Activated gamma-delta T cell treated with Interleukin-2 at 50 U/mL for 16 hours (primary cell): Measurements from ENCODE around the gene SLC29A4.

Experiments
- DNase-seq: peaks from one replicate; pipeline ENCODE4 v3.0.0-alpha.2; 2020

SLC29A4 gene

DNA sequence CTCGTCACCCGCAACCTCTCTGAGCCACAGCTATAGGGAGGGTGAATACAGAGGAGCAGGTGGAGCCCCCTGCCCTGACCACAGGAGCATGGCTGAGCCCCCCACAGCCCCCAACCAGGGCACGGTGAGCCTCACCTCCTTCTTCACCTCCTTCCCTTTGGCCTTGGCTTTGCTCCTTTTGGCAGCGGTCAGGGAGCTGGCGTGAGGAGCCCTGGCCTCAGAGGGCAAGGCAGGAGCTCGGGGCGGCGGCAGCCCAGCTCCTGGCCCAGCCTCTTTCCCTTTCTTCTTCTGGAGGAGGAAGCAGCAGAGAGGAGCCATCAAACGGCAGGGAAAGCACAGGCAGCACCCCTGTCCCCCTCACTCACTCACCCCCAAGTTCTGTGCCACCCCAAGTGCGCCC is 42.2 kb downstream of the SLC29A4 start:
- DNase-seq: no peak

DNA sequence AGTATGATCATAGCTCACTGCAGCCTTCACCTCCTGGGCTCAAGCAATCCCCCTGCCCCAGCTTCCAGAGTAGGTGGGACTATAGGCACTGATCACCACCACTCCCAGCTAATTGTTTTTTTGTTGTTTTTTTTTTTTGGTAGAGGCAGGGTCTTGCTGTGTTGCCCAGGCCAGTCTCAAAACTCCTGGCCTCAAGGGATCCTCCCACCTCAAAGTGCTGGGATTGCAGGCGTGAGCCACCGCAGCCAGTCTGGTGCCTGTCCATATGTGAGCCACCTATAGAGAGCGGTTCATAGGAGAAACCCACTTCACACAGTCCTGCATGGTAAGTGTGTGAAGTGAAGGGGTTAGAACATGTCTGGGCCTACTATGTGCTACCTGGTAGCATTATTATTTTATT is 47.5 kb downstream of the SLC29A4 start:
- DNase-seq: no peak

GRCh38 chr7:5332579-5332978 is 49.8 kb downstream of the SLC29A4 start:
- no peak for DNase-seq

DNA sequence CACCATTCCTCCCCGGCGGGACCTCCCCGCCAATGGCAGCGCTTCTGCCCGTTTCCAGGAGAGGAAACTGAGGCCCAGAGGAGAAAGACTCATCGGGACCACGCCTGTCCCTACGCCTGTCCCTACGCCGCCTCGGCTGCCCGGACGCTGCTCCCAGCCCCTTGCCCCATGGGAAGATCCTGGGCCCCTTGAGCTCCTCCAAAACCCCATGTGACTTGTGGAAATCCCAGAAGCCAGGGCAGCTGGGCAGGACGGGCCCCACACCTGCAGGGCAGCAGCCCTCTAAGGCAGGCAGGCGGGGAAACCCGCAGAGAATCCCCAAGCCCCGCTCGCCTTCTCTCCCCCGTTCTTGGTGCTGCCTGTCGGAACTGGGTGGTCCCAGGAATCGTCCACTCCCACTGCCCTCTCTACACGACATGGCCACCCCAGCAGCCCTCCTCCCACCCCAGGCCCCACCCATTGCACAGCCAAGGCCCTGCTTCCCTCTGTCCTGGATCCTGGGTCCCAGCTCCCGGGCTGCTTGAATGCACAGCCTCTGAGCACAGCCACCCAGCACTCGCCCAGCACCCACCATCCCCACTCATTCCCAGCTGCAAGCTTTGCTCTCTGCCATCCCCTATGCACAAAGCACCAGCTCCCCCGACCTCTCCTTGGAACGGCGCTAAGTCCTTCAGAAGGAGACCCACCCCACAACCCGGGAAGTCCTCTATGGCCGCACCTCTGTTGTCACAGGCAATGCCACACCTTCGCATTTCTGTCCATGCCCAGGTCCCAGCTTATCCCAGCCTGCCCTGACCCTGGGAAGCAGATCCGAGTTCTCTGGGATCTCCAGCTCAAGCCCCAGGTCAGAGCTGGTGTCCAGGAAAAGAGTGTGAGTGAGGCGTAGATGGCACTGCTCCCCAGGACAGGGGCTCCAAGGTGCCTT is 50.6 kb downstream of the SLC29A4 start:
- DNase-seq: no peak

DNA sequence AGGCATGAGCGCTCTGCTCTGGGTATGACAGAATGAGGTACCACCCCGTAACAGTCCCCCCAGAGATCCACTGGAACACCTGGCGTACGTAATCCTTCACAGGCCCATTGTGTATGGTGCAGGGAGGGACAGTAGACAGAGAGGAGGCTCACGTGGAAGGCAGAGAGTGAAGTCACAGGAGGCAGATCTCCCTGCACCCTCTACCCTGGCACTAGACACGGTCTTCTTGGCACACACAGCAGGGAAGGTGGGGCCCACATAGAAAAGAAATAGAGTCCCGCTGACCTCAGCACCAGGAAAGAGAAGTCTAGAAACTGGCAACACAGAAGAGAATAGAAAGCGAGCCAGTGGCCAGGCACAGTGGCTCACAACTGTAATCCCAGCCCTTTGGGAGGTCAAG is 51.9 kb downstream of the SLC29A4 start:
- no peak for DNase-seq

GRCh38 chr7:5337047-5337446 is 54.3 kb downstream of the SLC29A4 start:
- DNase-seq: no peak

DNA sequence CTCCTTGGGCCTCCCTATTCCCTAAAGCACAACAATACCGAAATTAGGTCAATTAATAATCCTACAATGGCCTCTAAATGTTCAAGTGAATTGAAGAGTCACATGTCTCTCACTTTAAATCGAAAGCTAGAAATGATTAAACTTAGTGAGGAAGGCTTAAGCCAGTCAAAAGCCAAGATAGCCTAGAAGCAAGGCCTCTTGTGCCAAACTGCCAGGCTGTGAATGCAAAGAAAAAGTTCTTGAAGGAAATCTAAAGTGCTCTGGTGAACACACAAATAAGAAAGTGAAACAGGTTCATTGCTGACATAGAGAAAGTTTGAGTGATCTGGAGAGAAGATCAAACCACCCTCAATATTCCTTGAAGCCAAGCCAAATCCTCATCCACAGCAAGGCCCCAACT is 57.2 kb downstream of the SLC29A4 start:
- no peak for DNase-seq

- no peak for DNase-seq
These were observed 59.9 kb downstream of the SLC29A4 start for GRCh38 chr7:5342631-5343030.

DNA sequence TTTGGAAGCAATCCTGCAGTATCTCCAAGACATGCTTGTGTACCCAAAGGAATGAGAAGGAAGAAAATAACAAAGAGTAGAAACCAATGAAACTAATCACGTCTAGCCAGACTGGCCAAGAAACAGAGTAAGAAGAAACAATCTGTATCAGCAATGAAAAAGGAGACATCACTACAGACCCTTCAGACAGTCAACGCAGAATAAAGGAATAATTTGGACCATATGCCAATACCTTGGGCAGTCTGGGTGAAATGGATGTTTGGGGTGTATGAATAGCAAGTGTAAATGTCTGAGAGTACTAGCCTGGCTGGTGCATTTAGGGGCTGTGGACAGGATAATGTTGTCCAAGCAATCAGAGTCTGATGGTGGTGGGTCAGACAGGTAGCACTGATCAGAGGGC is 61.1 kb downstream of the SLC29A4 start:
- DNase-seq: no peak

GRCh38 chr7:5344342-5344741 is 61.6 kb downstream of the SLC29A4 start:
- DNase-seq: no peak

DNA sequence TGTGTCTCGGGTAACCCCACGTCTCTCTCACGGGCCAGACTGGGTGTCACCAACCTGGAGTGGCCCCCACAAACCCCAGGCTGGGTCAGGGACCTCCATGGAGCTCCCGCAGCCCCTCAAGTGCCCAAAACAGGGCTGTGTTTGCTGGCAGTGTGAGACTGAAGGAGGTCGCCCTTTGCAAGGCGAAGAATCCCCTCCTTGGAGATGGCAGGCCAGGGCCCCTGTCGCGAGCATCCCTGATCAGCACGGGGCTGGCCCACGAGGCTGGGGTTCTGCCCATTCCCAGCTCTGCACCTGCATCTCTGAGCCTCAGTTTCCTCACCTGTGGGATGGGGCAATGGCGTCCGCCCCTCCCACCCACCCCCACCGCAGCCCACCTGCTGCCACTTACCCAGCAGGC is 62.4 kb downstream of the SLC29A4 start:
- DNase-seq: no peak

DNA sequence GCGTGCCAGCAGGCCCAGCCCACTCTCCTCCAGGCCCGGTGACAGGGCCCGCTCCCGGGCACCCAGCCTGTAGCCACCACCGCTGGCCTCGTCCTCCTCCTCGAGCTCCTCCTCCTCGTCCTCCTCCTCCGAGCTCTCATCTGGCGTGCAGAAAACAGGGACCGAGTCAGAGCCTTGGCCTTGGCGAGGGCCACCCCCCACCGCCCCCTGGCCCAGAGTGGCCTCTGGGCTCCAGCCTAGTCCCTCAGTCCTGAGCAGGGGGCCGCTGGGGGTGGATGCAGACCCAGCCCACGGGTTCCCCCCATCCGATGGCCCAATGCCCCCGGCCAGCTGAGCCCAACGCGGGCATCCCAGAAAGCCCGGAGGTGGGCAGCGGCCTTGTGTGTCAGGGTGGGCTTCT is 62.9 kb downstream of the SLC29A4 start:
- DNase-seq: no peak

- DNase-seq: no peak
These were observed 65.6 kb downstream of the SLC29A4 start for GRCh38 chr7:5348134-5349004.

DNA sequence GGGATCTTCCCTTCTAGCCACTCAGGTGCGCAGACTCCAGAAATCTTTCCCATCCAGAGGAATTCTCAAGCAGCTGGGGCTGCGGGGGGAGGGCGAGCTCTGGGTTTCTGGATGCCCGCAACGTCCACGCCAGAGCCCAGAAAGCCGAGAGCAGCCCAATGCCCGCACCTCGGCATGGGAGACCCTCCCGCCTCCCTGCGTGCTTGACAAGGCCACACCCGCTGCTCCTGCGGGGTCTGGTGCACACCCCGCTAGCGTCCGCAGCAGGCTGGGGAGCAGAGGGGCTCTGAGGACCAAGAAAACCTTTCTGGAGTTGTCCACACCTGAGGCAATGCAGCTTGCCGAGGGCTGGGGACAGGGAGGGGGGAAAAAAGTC is 66.2 kb downstream of the SLC29A4 start:
- no peak for DNase-seq

DNA sequence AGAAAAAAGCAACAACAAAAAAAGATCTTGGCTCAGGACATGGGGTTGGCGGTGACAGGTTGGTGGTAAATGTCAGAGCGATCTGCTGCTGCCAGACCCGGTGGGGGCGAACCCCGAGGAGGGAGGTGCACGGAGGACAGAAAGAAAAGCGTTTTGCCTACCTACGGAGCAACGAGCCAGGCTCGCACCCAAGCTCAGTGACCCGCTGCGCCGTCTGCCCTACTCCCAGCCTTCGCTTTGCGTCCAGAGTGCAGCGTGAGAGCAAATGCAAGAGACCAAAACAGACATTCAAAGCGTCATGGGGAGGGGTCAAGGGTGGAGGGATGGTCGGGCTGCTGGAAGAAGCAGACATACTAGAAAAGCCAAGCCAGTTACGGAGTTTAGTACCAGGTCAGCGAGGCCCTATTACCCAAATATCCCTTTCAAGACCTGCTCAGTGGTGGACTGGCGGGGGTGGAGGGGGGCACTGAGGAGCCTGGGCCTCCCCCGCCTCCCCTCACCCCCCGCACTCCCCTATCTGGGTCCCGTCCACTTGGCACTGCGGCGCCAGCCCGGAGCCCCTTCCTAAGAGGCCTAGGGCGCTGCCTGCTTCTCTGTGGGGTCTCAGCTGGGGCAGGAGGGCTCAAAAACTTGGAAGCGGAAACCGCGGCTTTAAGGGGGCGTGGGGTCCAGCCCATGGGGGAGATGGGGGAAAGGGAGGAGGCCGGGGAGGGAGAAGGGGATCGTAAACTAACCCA is 66.9 kb downstream of the SLC29A4 start:
- no peak for DNase-seq

GRCh38 chr7:5350174-5350463 is 67.4 kb downstream of the SLC29A4 start:
- DNase-seq: no peak

DNA sequence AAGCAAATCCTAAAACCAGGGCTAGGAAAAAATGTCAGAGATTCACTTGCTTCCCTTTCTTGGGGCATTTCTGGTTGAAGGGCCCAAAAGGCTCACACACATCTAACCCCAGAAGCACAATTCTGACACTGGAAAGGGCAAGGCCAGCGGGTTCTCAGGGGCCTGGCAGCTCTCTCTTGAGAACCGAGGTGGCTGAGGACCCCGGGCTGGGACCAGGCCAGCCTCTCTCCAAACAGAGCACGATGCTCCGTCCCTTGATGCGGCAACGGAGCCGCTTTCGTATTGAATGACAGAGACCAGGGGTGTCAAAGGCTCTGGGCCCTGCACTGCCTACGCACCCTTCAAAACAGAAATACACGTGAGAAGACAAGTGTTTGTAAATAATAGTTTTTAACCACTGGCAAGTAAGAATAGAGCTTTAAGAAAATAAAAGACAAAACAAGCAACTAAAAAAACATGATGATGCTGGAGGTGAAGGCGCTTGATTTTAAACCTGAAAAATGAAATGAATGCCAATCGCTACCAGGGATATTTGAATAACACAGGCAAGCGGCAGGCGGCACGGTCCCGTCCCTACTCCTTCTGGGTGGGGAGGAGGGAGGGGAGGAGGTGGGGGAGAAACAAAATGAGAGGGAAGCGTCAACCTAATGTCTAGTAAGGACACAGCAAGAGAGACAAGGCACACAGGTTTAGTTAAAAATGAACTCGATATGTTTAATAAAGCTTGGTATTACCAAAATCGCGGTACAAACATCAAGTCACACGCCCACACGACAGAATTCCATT is 68.0 kb downstream of the SLC29A4 start:
- DNase-seq: no peak

- no peak for DNase-seq
These were observed 68.9 kb downstream of the SLC29A4 start for GRCh38 chr7:5351507-5352265.

GRCh38 chr7:5352440-5353010 is 69.8 kb downstream of the SLC29A4 start:
- no peak for DNase-seq

- no peak for DNase-seq
These were observed 71.9 kb downstream of the SLC29A4 start for GRCh38 chr7:5354460-5355232.
